H9 (cell line): ENCODE data around the gene PTPN13. TPM values are rescaled to one million over a fixed set of nuclear protein-coding genes. Genes with fewer than 3 reads are reported as not detected.

ENCODE experiments used
- DNase-seq: peaks from one replicate; pipeline ENCODE4 v3.0.0-alpha.2; 2017
- H2AFZ ChIP-seq: one replicate; pipeline ENCODE4 v1.6.1; 2013; ENCODE audit warnings: mild to moderate bottlenecking, low read length, control low read depth, moderate library complexity
- H2AK5ac ChIP-seq: 2 replicates; pipeline ENCODE4 v1.6.1; 2013; ENCODE audit warnings: low read length, control low read depth, mixed read lengths; ENCODE audit not compliant: insufficient read length
- H2BK120ac ChIP-seq: one replicate; pipeline ENCODE4 v1.6.1; 2013; ENCODE audit warnings: low read depth, mild to moderate bottlenecking, low read length, control low read depth, inconsistent platforms; ENCODE audit not compliant: poor library complexity, severe bottlenecking
- H2BK12ac ChIP-seq: 2 replicates; pipeline ENCODE4 v1.6.1; 2013; ENCODE audit warnings: low read length, control low read depth, mixed read lengths, low read depth; ENCODE audit not compliant: insufficient read length
- H2BK15ac ChIP-seq: 2 replicates; pipeline ENCODE4 v1.6.1; 2013; ENCODE audit warnings: low read depth, low read length, control low read depth
- H2BK20ac ChIP-seq: one replicate; pipeline ENCODE4 v1.6.1; 2013; ENCODE audit warnings: low read depth, mild to moderate bottlenecking, low read length, control low read depth, inconsistent platforms; ENCODE audit not compliant: poor library complexity, severe bottlenecking
- H2BK5ac ChIP-seq: 2 replicates; pipeline ENCODE4 v1.6.1; 2013; ENCODE audit warnings: low read length, control low read depth, mixed read lengths; ENCODE audit not compliant: insufficient read length
- H3K14ac ChIP-seq: 2 replicates; pipeline ENCODE4 v1.6.1; 2013; ENCODE audit warnings: low read length, control low read depth; ENCODE audit not compliant: insufficient read depth
- H3K18ac ChIP-seq: 2 replicates; pipeline ENCODE4 v1.6.1; 2013; ENCODE audit warnings: low read depth, mild to moderate bottlenecking, mixed read lengths, low read length, control low read depth; ENCODE audit not compliant: insufficient read length
- H3K23ac ChIP-seq: 2 replicates; pipeline ENCODE4 v1.6.1; 2013; ENCODE audit warnings: low read length, control low read depth, mixed read lengths, low read depth; ENCODE audit not compliant: insufficient read length
- H3K23me2 ChIP-seq: 2 replicates; pipeline ENCODE4 v1.6.1; 2013; ENCODE audit warnings: low read depth, mild to moderate bottlenecking, mixed read lengths, low read length, control low read depth; ENCODE audit not compliant: insufficient read length, poor library complexity, severe bottlenecking
- H3K27ac ChIP-seq: 2 replicates; pipeline ENCODE4 v1.5.1; 2013; ENCODE audit warnings: low read length, control low read depth, mixed read lengths, low read depth; ENCODE audit not compliant: insufficient read length
- H3K27me3 ChIP-seq: 2 replicates; pipeline ENCODE4 v1.6.1; 2013; ENCODE audit warnings: low read length, control low read depth, inconsistent platforms; ENCODE audit not compliant: insufficient read depth
- H3K4ac ChIP-seq: 2 replicates; pipeline ENCODE4 v1.6.1; 2013; ENCODE audit warnings: low read depth, mild to moderate bottlenecking, control low read depth, inconsistent platforms, low read length, moderate library complexity
- H3K4me1 ChIP-seq: 2 replicates; pipeline ENCODE4 v1.6.1; 2013; ENCODE audit warnings: low read length, control low read depth, inconsistent platforms; ENCODE audit not compliant: insufficient read depth
- H3K4me2 ChIP-seq: 2 replicates; pipeline ENCODE4 v1.6.1; 2013; ENCODE audit warnings: low read length, control low read depth, mixed read lengths; ENCODE audit not compliant: insufficient read length, insufficient read depth
- H3K56ac ChIP-seq: 2 replicates; pipeline ENCODE4 v1.6.1; 2013; ENCODE audit warnings: low read depth, mild to moderate bottlenecking, mixed read lengths, low read length, control low read depth; ENCODE audit not compliant: insufficient read length
- H3K79me1 ChIP-seq: 2 replicates; pipeline ENCODE4 v1.6.1; 2013; ENCODE audit warnings: low read depth, mild to moderate bottlenecking, moderate library complexity, low read length, control low read depth, inconsistent platforms; ENCODE audit not compliant: insufficient read depth, poor library complexity, severe bottlenecking
- H3K79me2 ChIP-seq: 2 replicates; pipeline ENCODE4 v1.6.1; 2013; ENCODE audit warnings: low read length, control low read depth, inconsistent platforms; ENCODE audit not compliant: insufficient read depth
- H3K9ac ChIP-seq: 2 replicates; pipeline ENCODE4 v1.6.1; 2013; ENCODE audit warnings: low read length, control low read depth, mixed read lengths; ENCODE audit not compliant: insufficient read length; ENCODE audit errors: extremely low read depth
- H3K9me3 ChIP-seq: one replicate; pipeline ENCODE4 v1.6.1; 2013; ENCODE audit warnings: low read depth, low read length, inconsistent platforms; ENCODE audit not compliant: control insufficient read depth
- H3T11ph ChIP-seq: one replicate; pipeline ENCODE4 v1.6.1; 2013; ENCODE audit warnings: mild to moderate bottlenecking, low read length, control low read depth, inconsistent platforms
- H4K20me1 ChIP-seq: one replicate; pipeline ENCODE4 v1.6.1; 2013; ENCODE audit not compliant: control insufficient read depth, insufficient read length, insufficient read depth
- H4K5ac ChIP-seq: 2 replicates; pipeline ENCODE4 v1.6.1; 2013; ENCODE audit warnings: low read depth, mild to moderate bottlenecking, mixed read lengths, low read length, control low read depth; ENCODE audit not compliant: insufficient read length
- H4K8ac ChIP-seq: replicated peaks from 2 replicates; pipeline ENCODE4 v1.6.1; 2013; ENCODE audit warnings: low read length, control low read depth, mixed read lengths, low read depth; ENCODE audit not compliant: insufficient read length
- H4K91ac ChIP-seq: 2 replicates; pipeline ENCODE4 v1.6.1; 2013; ENCODE audit warnings: low read depth, mild to moderate bottlenecking, moderate library complexity, mixed read lengths, low read length, control low read depth; ENCODE audit not compliant: insufficient read length
- H3K27ac Mint-ChIP-seq, 3 experiments: 2 replicates in 2 of 3; 3 replicates in 1 of 3; pipeline ENCODE4 v1.8.0; 2020 to 2021; ENCODE audit warnings: mixed read lengths in 3 of 3, mild to moderate bottlenecking in 1 of 3, moderate library complexity in 1 of 3
- H3K27me3 Mint-ChIP-seq: 2 replicates; pipeline ENCODE4 v1.8.0; 2021; ENCODE audit warnings: low read depth, mild to moderate bottlenecking, moderate library complexity, mixed read lengths
- H3K36me3 Mint-ChIP-seq, 3 experiments: 2 replicates in 2 of 3; 3 replicates in 1 of 3; pipeline ENCODE4 v1.8.0; 2020 to 2021; ENCODE audit warnings: low read depth in 3 of 3, mixed read lengths in 3 of 3; ENCODE audit not compliant: insufficient read depth in 1 of 3
- H3K4me1 Mint-ChIP-seq, 2 experiments: 2 replicates each; pipeline ENCODE4 v1.8.0; 2020; ENCODE audit warnings: mixed read lengths in 2 of 2
- H3K4me3 Mint-ChIP-seq, 2 experiments: 2 replicates in 1 of 2; 3 replicates in 1 of 2; pipeline ENCODE4 v1.8.0; 2020 to 2021; ENCODE audit warnings: mild to moderate bottlenecking in 2 of 2, mixed read lengths in 2 of 2, moderate library complexity in 1 of 2
- H3K9me3 Mint-ChIP-seq, 2 experiments: 2 replicates in 1 of 2; 3 replicates in 1 of 2; pipeline ENCODE4 v1.8.0; 2020; ENCODE audit warnings: mild to moderate bottlenecking in 2 of 2, mixed read lengths in 2 of 2, moderate library complexity in 1 of 2
- CTCF ChIP-seq: fragments of 200-600 bp; sonication (generic); conservative IDR thresholded peaks from 3 replicates; pipeline ENCODE4 v1.8.0; 2021; ENCODE audit warnings: antibody characterized with exemption, mild to moderate bottlenecking
- WGBS: extraction: QIAGEN DNeasy Blood & Tissue Kit; methylation state at CpG from one replicate; pipeline ENCODE4 v1.1.7; 2013; ENCODE audit warnings: missing lambda C conversion rate, low lambda C conversion rate, mixed read lengths; ENCODE audit not compliant: insufficient read length; ENCODE audit errors: extremely low coverage; 5-methylcytosine and 5-hydroxymethylcytosine counted together
- total RNA-seq: library from RNA; stranded (reverse); gene quantifications from 2 replicates; pipeline ENCODE4 v1.2.1, GENCODE V29; 2021

Gene PTPN13
- total RNA-seq, 1 experiment from 2014 or later, result 34.9 TPM

GRCh38 chr4:86630629-86631028 lies 36.5 kb downstream of the PTPN13 start:
- H2AK5ac ChIP-seq, result no peak overlapping the region
- H3K79me2 ChIP-seq, result no peaks in the 10 kb centered on the region
- H3K27ac ChIP-seq, result no peak overlapping the region
- H3K4ac ChIP-seq, result no peak overlapping the region
- H3K9me3 ChIP-seq, result no peaks in the 10 kb centered on the region
- no peak overlapping the region for H3K23ac ChIP-seq
- H3K79me1 ChIP-seq, result no peaks in the 10 kb centered on the region
- no peaks in the 10 kb centered on the region; the same call in 1 of the 2 replicates for H3K27me3 Mint-ChIP-seq
- no peaks in the 10 kb centered on the region; a peak in 1 of 5 replicates for H3K9me3 Mint-ChIP-seq
- H3K4me3 Mint-ChIP-seq, result no peak overlapping the region
- no peak overlapping the region for H2BK120ac ChIP-seq
- no peaks in the 10 kb centered on the region for H3K4me1 ChIP-seq
- no peak overlapping the region for H3K27ac Mint-ChIP-seq
- H2BK5ac ChIP-seq, result no peak overlapping the region
- H2BK15ac ChIP-seq, result no peak overlapping the region
- no peaks in the 10 kb centered on the region for H3K27me3 ChIP-seq
- H2BK12ac ChIP-seq, result no peak overlapping the region
- DNase-seq, result no peak
- no peak overlapping the region for H2AFZ ChIP-seq
- no CpG with 5 or more reads among the region's 1 CpG for WGBS
- no peaks in the 10 kb centered on the region for H4K20me1 ChIP-seq
- no peak overlapping the region for H4K5ac ChIP-seq
- no peak overlapping the region for H4K8ac ChIP-seq
- peaks cover 6 to 15% (median 8%) of the 10 kb centered on the region in 3 experiments; a peak in 6 of 7 replicates for H3K36me3 Mint-ChIP-seq
- H3K4me2 ChIP-seq, result no peak overlapping the region
- H3K56ac ChIP-seq, result no peak overlapping the region
- no peak overlapping the region for H3T11ph ChIP-seq
- H2BK20ac ChIP-seq, result no peak overlapping the region
- peaks cover 0 to 2% of the 10 kb centered on the region in 2 experiments; a peak in 1 of 4 replicates for H3K4me1 Mint-ChIP-seq
- H3K14ac ChIP-seq, result no peak overlapping the region
- no peak for TF ChIP-seq CTCF
- H3K9ac ChIP-seq, result no peak overlapping the region
- H3K18ac ChIP-seq, result no peak overlapping the region
- no peaks in the 10 kb centered on the region for H3K23me2 ChIP-seq
- no peak overlapping the region for H4K91ac ChIP-seq
